ENCODE results near the gene ZNF446. TPM values are rescaled to one million over a fixed set of nuclear protein-coding genes. Genes with fewer than 3 reads are reported as not detected.

ZNF446 gene
- total and polyA plus RNA-seq, 10 of the 15 experiments (the other 5 are each of a cell fraction or from before 2014, with no cell fraction given) = 0.14 to 6.9 (median 4.1) TPM

DNA sequence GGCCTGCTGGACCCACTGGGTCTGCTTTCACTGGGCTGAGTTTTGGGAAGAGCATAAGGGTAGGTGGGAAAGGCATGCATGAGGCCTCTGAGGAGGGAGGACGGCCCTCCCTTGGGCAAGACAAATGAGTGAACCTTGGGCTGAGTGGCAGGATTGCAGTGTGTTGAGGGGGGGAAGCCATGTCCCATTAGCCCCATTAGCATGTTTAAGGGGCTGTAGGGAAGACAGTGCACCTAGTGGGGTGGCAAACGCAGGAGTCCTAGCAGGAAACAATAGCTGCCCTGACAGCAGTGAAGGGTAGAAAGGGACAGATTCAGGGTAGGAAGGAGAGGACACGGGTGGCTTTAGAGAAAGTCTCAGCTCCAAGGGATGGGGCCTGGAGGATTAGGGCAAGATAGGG, 46.6 kb downstream of the ZNF446 start (continued):
- TF ChIP-seq ZNF384 (IDR thresholded peaks at IDR 0.05; ENCODE audit: borderline replicate concordance, low read depth, low read length) (no peak), BHLHE40 (IDR thresholded peaks at IDR 0.05; ENCODE audit: borderline replicate concordance in 1 of 2, low read depth in 2 of 2, low read length in 1 of 2) (no peak), ZNF217 (IDR thresholded peaks at IDR 0.05) (no peak), POLR2AphosphoS5 (IDR thresholded peaks at IDR 0.05; ENCODE audit: low read length) (no peak), NR2C2 (IDR thresholded peaks at IDR 0.05; ENCODE audit: borderline replicate concordance, control insufficient read depth, insufficient read length, low read depth) (no peak), HDAC2 (IDR thresholded peaks at IDR 0.05) (no peak)
- TF ChIP-seq, protein P1, sequence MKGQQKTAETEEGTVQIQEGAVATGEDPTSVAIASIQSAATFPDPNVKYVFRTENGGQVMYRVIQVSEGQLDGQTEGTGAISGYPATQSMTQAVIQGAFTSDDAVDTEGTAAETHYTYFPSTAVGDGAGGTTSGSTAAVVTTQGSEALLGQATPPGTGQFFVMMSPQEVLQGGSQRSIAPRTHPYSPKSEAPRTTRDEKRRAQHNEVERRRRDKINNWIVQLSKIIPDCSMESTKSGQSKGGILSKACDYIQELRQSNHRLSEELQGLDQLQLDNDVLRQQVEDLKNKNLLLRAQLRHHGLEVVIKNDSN (IDR thresholded peaks at IDR 0.05; ENCODE audit: borderline replicate concordance, extremely low read length, insufficient read depth, low read depth, low read length) = no peak

DNA sequence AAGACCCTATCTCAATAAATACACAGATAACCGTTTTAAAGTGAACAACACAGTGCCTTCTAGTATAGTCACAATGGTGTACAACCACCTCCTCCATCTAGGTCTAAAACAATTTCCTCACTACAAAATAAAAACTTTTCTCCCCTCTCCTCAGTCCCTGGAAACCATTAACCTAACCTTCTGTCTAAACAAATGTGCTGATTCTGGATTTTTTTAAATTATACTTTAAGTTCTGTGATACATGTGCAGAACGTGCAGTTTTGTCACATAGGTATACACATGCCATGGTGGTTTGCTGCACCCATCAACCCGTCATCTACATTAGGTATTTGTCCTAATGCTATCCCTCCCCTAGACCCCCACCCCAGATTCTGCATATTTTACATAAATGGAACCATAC, 53.3 kb downstream of the ZNF446 start:
- intact Hi-C loops (cut with micrococcal nuclease; ENCODE audit: unreplicated experiment) (no loop called here), in situ Hi-C loops (cut with MboI) (no loop called here)
- H3K27ac ChIP-seq (ENCODE audit: control insufficient read depth, insufficient read depth) = no peak overlapping the region
- H3K4me2 ChIP-seq (ENCODE audit: control insufficient read depth, insufficient read depth) = no peak overlapping the region
- DNase-seq (ENCODE audit: low read depth, low spot score) (no peak), FAIRE-seq (no peak), ATAC-seq (no peak)
- SMC1A ChIA-PET (ENCODE audit: uncharacterized antibody, unreplicated experiment) = no interaction called here
- POLR2A ChIA-PET = interaction anchor here (0.6 kb wide), 1 partner anchor 223 kb away, joined by 3 read pairs; no protein-coding TSS in a partner anchor
- whole genome bisulfite sequencing (ENCODE audit: insufficient coverage, insufficient replicate concordance, low lambda C conversion rate, missing lambda C conversion rate) = 18% methylated on average over 3 of the region's 3 CpGs
- no peaks in the 10 kb centered on the region for H3K79me2 ChIP-seq (ENCODE audit: control insufficient read depth, insufficient read depth, low read length)
- H3K4me1 ChIP-seq (ENCODE audit: control insufficient read depth, insufficient read depth, low read length) = no peaks in the 10 kb centered on the region
- H3K9me3 ChIP-seq (replicated peaks; ENCODE audit: control insufficient read depth, insufficient read depth, low read length) = no peaks in the 10 kb centered on the region
- no TSS peak for BruUV-seq (replicated peaks)
- H3K36me3 ChIP-seq (ENCODE audit: control insufficient read depth in 2 of 2, insufficient read depth in 2 of 2, low read length in 1 of 2) = no peaks in the 10 kb centered on the region
- H3K4me3 ChIP-seq = no peak overlapping the region
- no peaks in the 10 kb centered on the region for H4K20me1 ChIP-seq (ENCODE audit: control insufficient read depth, insufficient read depth)
- CTCF ChIA-PET = interaction anchor here (1.0 kb wide), 1 partner anchor 10 kb away, joined by 4 read pairs; the partner anchor contains the start of gene ZBTB45
- no peak overlapping the region for H2AFZ ChIP-seq (ENCODE audit: control insufficient read depth, low read depth, low read length)
- H3K27me3 ChIP-seq (replicated peaks in 1 of 2; ENCODE audit: control insufficient read depth in 2 of 2, insufficient read depth in 2 of 2, low read length in 1 of 2) = no peaks in the 10 kb centered on the region
- no peak overlapping the region for H3K9ac ChIP-seq (ENCODE audit: control insufficient read depth, insufficient read depth, low read length)
- RAD21 ChIA-PET (ENCODE audit: unreplicated experiment) = no interaction called here
- TF ChIP-seq SIN3A (IDR thresholded peaks at IDR 0.05; ENCODE audit: low read depth, low read length) (no peak), HCFC1 (IDR thresholded peaks at IDR 0.05; ENCODE audit: low read length) (no peak), ZNF207 (IDR thresholded peaks at IDR 0.05; ENCODE audit: borderline replicate concordance) (no peak), RBBP5 (conservative IDR thresholded peaks at IDR 0.05) (no peak)
- TF ChIP-seq, protein P2, sequence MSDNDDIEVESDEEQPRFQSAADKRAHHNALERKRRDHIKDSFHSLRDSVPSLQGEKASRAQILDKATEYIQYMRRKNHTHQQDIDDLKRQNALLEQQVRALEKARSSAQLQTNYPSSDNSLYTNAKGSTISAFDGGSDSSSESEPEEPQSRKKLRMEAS (IDR thresholded peaks at IDR 0.05; ENCODE audit: low read depth, low read length) = no peak
- TF ChIP-seq, protein P3, sequence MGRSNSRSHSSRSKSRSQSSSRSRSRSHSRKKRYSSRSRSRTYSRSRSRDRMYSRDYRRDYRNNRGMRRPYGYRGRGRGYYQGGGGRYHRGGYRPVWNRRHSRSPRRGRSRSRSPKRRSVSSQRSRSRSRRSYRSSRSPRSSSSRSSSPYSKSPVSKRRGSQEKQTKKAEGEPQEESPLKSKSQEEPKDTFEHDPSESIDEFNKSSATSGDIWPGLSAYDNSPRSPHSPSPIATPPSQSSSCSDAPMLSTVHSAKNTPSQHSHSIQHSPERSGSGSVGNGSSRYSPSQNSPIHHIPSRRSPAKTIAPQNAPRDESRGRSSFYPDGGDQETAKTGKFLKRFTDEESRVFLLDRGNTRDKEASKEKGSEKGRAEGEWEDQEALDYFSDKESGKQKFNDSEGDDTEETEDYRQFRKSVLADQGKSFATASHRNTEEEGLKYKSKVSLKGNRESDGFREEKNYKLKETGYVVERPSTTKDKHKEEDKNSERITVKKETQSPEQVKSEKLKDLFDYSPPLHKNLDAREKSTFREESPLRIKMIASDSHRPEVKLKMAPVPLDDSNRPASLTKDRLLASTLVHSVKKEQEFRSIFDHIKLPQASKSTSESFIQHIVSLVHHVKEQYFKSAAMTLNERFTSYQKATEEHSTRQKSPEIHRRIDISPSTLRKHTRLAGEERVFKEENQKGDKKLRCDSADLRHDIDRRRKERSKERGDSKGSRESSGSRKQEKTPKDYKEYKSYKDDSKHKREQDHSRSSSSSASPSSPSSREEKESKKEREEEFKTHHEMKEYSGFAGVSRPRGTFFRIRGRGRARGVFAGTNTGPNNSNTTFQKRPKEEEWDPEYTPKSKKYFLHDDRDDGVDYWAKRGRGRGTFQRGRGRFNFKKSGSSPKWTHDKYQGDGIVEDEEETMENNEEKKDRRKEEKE (IDR thresholded peaks at IDR 0.05) = no peak
- TF ChIP-seq, protein P4, sequence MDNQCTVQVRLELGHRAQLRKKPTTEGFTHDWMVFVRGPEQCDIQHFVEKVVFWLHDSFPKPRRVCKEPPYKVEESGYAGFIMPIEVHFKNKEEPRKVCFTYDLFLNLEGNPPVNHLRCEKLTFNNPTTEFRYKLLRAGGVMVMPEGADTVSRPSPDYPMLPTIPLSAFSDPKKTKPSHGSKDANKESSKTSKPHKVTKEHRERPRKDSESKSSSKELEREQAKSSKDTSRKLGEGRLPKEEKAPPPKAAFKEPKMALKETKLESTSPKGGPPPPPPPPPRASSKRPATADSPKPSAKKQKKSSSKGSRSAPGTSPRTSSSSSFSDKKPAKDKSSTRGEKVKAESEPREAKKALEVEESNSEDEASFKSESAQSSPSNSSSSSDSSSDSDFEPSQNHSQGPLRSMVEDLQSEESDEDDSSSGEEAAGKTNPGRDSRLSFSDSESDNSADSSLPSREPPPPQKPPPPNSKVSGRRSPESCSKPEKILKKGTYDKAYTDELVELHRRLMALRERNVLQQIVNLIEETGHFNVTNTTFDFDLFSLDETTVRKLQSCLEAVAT (IDR thresholded peaks at IDR 0.05) = no peak
- TF ChIP-seq, protein P5, sequence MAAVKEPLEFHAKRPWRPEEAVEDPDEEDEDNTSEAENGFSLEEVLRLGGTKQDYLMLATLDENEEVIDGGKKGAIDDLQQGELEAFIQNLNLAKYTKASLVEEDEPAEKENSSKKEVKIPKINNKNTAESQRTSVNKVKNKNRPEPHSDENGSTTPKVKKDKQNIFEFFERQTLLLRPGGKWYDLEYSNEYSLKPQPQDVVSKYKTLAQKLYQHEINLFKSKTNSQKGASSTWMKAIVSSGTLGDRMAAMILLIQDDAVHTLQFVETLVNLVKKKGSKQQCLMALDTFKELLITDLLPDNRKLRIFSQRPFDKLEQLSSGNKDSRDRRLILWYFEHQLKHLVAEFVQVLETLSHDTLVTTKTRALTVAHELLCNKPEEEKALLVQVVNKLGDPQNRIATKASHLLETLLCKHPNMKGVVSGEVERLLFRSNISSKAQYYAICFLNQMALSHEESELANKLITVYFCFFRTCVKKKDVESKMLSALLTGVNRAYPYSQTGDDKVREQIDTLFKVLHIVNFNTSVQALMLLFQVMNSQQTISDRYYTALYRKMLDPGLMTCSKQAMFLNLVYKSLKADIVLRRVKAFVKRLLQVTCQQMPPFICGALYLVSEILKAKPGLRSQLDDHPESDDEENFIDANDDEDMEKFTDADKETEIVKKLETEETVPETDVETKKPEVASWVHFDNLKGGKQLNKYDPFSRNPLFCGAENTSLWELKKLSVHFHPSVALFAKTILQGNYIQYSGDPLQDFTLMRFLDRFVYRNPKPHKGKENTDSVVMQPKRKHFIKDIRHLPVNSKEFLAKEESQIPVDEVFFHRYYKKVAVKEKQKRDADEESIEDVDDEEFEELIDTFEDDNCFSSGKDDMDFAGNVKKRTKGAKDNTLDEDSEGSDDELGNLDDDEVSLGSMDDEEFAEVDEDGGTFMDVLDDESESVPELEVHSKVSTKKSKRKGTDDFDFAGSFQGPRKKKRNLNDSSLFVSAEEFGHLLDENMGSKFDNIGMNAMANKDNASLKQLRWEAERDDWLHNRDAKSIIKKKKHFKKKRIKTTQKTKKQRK (IDR thresholded peaks at IDR 0.05; ENCODE audit: low read depth, low read length) = no peak
